ENCODE data around the gene GRIA4.
A peak's percentile ranks its signal among the peaks of the same experiment; 100 is the strongest.

Gene GRIA4

GRCh38 chr11:105858841-105859240 is 249.0 kb downstream of the GRIA4 start:
- DNase-seq (ENCODE audit: low read depth): no peak
- H3K4me3 ChIP-seq (ENCODE audit: control insufficient read depth, low read depth, low read length): no peak overlapping the region
- TF ChIP-seq, protein P1, sequence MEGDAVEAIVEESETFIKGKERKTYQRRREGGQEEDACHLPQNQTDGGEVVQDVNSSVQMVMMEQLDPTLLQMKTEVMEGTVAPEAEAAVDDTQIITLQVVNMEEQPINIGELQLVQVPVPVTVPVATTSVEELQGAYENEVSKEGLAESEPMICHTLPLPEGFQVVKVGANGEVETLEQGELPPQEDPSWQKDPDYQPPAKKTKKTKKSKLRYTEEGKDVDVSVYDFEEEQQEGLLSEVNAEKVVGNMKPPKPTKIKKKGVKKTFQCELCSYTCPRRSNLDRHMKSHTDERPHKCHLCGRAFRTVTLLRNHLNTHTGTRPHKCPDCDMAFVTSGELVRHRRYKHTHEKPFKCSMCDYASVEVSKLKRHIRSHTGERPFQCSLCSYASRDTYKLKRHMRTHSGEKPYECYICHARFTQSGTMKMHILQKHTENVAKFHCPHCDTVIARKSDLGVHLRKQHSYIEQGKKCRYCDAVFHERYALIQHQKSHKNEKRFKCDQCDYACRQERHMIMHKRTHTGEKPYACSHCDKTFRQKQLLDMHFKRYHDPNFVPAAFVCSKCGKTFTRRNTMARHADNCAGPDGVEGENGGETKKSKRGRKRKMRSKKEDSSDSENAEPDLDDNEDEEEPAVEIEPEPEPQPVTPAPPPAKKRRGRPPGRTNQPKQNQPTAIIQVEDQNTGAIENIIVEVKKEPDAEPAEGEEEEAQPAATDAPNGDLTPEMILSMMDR (IDR thresholded peaks at IDR 0.05; ENCODE audit: control insufficient read depth, insufficient read depth, low read depth, low read length, missing control alignments): no peak

- no peak for DNase-seq (ENCODE audit: low read depth)
- no peak overlapping the region for H3K4me3 ChIP-seq (ENCODE audit: control insufficient read depth, low read depth, low read length)
- TF ChIP-seq, protein P1 (IDR thresholded peaks at IDR 0.05; ENCODE audit: control insufficient read depth, insufficient read depth, low read depth, low read length, missing control alignments): no peak
Observed at GRCh38 chr11:105860105-105860504, 250.2 kb downstream of the GRIA4 start.

GRCh38 chr11:105861225-105861624 is 251.4 kb downstream of the GRIA4 start:
- no peak for DNase-seq (ENCODE audit: low read depth)
- TF ChIP-seq, protein P1 (IDR thresholded peaks at IDR 0.05; ENCODE audit: control insufficient read depth, insufficient read depth, low read depth, low read length, missing control alignments): no peak
- no peak overlapping the region for H3K4me3 ChIP-seq (ENCODE audit: control insufficient read depth, low read depth, low read length)

DNA sequence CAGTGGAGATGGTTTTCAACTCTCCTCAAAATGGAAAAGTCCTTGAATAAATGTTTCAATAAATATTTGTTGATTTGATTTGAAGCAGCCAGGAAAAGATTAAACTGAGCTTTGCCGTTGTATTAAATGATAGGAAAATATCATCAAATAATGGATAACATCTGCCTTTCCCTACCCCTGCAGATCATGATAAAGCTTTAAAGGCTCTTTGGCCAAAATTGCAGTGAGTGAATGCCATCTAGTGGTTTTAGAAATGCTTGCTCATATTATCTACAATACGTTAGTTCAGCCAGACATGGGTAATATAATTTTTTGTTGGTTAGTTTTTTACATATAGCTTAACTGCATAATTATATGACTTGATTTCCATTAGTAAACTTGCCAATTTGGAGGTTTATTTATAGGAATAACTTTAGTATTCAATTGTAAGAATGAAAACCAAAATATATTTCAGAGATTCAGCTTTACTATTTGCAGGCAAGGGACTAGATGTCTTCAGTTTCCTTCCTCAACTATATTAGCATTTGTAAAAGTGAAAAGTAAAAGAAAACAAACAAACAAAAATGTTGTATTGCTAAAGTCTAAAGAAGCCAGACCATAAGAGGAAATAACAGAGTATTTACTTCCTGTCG is 253.0 kb downstream of the GRIA4 start:
- TF ChIP-seq, protein P1 (IDR thresholded peaks at IDR 0.05; ENCODE audit: control insufficient read depth, insufficient read depth, low read depth, low read length, missing control alignments): peak; percentile 60
- no peak overlapping the region for H3K4me3 ChIP-seq (ENCODE audit: control insufficient read depth, low read depth, low read length)
- peak; percentile 10 for DNase-seq (ENCODE audit: low read depth)

DNA sequence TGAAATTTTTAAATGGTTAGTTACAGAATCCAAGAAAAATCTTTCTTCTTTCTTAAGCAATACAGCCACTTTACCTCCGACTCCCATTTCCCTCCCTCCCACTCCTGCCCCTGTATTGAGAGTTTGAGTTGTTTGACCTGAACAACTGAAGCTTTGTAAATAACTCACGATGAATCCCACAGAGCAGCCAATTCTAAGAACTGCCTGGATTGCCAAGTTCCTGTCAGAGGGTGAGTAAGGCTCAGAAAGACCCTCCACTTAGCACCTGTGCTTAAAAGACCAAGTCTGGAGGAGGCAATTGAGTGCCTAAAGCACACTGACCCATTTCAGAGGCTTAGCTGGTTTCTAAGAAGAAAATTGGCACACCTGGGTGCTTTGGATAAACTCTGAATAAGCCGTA is 253.7 kb downstream of the GRIA4 start:
- DNase-seq (ENCODE audit: low read depth): no peak
- TF ChIP-seq, protein P1 (IDR thresholded peaks at IDR 0.05; ENCODE audit: control insufficient read depth, insufficient read depth, low read depth, low read length, missing control alignments): no peak
- H3K4me3 ChIP-seq (ENCODE audit: control insufficient read depth, low read depth, low read length): no peak overlapping the region

DNA sequence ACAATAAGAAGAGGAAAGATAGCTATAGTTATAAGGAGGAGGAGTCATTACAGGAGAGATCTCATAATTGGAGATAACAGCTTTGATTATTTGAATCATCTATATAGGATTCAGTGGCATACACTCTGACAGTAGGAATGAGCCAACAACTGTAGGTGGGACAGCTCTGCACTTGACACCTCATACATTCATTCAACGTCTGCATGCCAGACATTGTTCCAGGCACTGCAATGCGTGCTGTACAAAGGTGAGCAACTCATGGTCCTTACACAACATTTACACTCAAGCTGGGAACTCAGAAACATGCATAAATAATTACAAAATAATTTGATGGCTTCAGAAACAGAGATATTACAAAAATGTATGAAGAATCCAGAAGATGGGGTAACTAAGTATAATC is 257.9 kb downstream of the GRIA4 start:
- no peak overlapping the region for H3K4me3 ChIP-seq (ENCODE audit: control insufficient read depth, low read depth, low read length)
- DNase-seq (ENCODE audit: low read depth): no peak
- TF ChIP-seq, protein P1 (IDR thresholded peaks at IDR 0.05; ENCODE audit: control insufficient read depth, insufficient read depth, low read depth, low read length, missing control alignments): no peak
